CD14-positive monocyte (primary cell): ENCODE data around the gene NR1D1. TPM values are rescaled to one million over a fixed set of nuclear protein-coding genes. Genes with fewer than 3 reads are reported as not detected.

Experiments used
- DNase-seq, 3 donors: peaks; one replicate each; pipeline ENCODE4 v3.0.0-alpha.2; 2011 to 2022
- H2AFZ ChIP-seq: 2 replicates; pipeline ENCODE4 v1.6.0; 2012; ENCODE audit warnings: mild to moderate bottlenecking, low read depth, low read length, inconsistent platforms; ENCODE audit not compliant: insufficient read depth, poor library complexity, severe bottlenecking
- H3K27ac ChIP-seq, 2 donors: 1 replicate in 1 of 2; 2 replicates in 1 of 2; pipeline ENCODE4 v1.5.1; 2012 to 2013; ENCODE audit warnings: low read length in 2 of 2, control low read depth in 1 of 2, inconsistent platforms in 1 of 2, low read depth in 1 of 2, mild to moderate bottlenecking in 1 of 2
- H3K27me3 ChIP-seq, 2 donors: one replicate each; pipeline versions ENCODE4 v1.6.0 to v1.6.1; 2011 to 2013; ENCODE audit warnings: low read length in 2 of 2; ENCODE audit not compliant: control insufficient read depth in 2 of 2, insufficient read depth in 2 of 2
- H3K36me3 ChIP-seq, 2 donors: replicated peaks in 1 of 2; 1 replicate in 1 of 2; 2 replicates in 1 of 2; pipeline versions ENCODE4 v1.5.1 to v1.6.1; 2012 to 2013; ENCODE audit warnings: low read length in 2 of 2, control low read depth in 1 of 2, inconsistent platforms in 1 of 2, mild to moderate bottlenecking in 1 of 2; ENCODE audit not compliant: insufficient read depth in 2 of 2, control insufficient read depth in 1 of 2
- H3K4me1 ChIP-seq, 2 donors: 1 replicate in 1 of 2; 2 replicates in 1 of 2; pipeline versions ENCODE4 v1.5.1 to v1.6.1; 2012 to 2013; ENCODE audit warnings: low read length in 2 of 2, control low read depth in 1 of 2, inconsistent platforms in 1 of 2, mild to moderate bottlenecking in 1 of 2, moderate library complexity in 1 of 2; ENCODE audit not compliant: insufficient read depth in 2 of 2, control insufficient read depth in 1 of 2
- H3K4me2 ChIP-seq: replicated peaks from 2 replicates; pipeline ENCODE3; 2012; ENCODE audit warnings: low read length, moderate library complexity, mild to moderate bottlenecking; ENCODE audit not compliant: poor library complexity, severe bottlenecking; ENCODE audit errors: extremely low read depth
- H3K4me3 ChIP-seq, 3 experiments: fragments of 200-600 bp in 1 of 3; sonication (generic) in 1 of 3; replicated peaks in 1 of 3; 1 replicate in 2 of 3; 2 replicates in 1 of 3; pipeline ENCODE4 v1.5.1; 2011 to 2013; ENCODE audit warnings: low read length in 3 of 3, mild to moderate bottlenecking in 3 of 3, control low read depth in 2 of 3, low read depth in 2 of 3, inconsistent platforms in 1 of 3, moderate library complexity in 1 of 3
- H3K79me2 ChIP-seq: 2 replicates; pipeline ENCODE4 v1.6.0; 2012; ENCODE audit warnings: mild to moderate bottlenecking, control low read depth, inconsistent platforms, low read length, moderate library complexity; ENCODE audit not compliant: insufficient read depth
- H3K9ac ChIP-seq: 2 replicates; pipeline ENCODE4 v1.6.0; 2017; ENCODE audit warnings: low read length, mild to moderate bottlenecking; ENCODE audit not compliant: insufficient read depth, poor library complexity, severe bottlenecking
- H3K9me3 ChIP-seq, 2 donors: replicated peaks in 1 of 2; 1 replicate in 1 of 2; 2 replicates in 1 of 2; pipeline versions ENCODE4 v1.5.1 to v1.6.1; 2012 to 2013; ENCODE audit warnings: low read length in 2 of 2, control low read depth in 1 of 2; ENCODE audit not compliant: control insufficient read depth in 1 of 2, insufficient read depth in 1 of 2
- H4K20me1 ChIP-seq: 2 replicates; pipeline ENCODE4 v1.6.0; 2012; ENCODE audit warnings: mild to moderate bottlenecking, low read length, control low read depth, moderate library complexity; ENCODE audit not compliant: insufficient read depth
- H3K27ac Mint-ChIP-seq, 7 donors: one replicate each; pipeline ENCODE4 v1.8.0; 2020; ENCODE audit warnings: mild to moderate bottlenecking in 7 of 7, mixed read lengths in 7 of 7, moderate library complexity in 6 of 7, inconsistent platforms in 2 of 7
- H3K27me3 Mint-ChIP-seq, 3 donors: one replicate each; pipeline ENCODE4 v1.8.0; 2021 to 2022; ENCODE audit warnings: low read depth in 3 of 3, mild to moderate bottlenecking in 3 of 3, mixed read lengths in 3 of 3, moderate library complexity in 3 of 3, inconsistent platforms in 1 of 3
- H3K36me3 Mint-ChIP-seq, 2 donors: one replicate each; pipeline ENCODE4 v1.8.0; 2020; ENCODE audit warnings: mixed read lengths in 2 of 2, inconsistent platforms in 1 of 2, mild to moderate bottlenecking in 1 of 2
- H3K4me1 Mint-ChIP-seq: one replicate; pipeline ENCODE4 v1.8.0; 2020; ENCODE audit warnings: mild to moderate bottlenecking, mixed read lengths
- H3K4me3 Mint-ChIP-seq, 2 donors: one replicate each; pipeline ENCODE4 v1.8.0; 2020; ENCODE audit warnings: mild to moderate bottlenecking in 2 of 2, mixed read lengths in 2 of 2, moderate library complexity in 1 of 2
- H3K9me3 Mint-ChIP-seq, 7 donors: one replicate each; pipeline ENCODE4 v1.8.0; 2020 to 2022; ENCODE audit warnings: mixed read lengths in 7 of 7, mild to moderate bottlenecking in 6 of 7, moderate library complexity in 6 of 7, inconsistent platforms in 2 of 7
- WGBS: methylation state at CpG from one replicate; pipeline ENCODE4 v1.1.5; 2013; ENCODE audit warnings: missing lambda C conversion rate; ENCODE audit not compliant: insufficient coverage; 5-methylcytosine and 5-hydroxymethylcytosine counted together
- intact Hi-C, 2 donors: fragments of 100-400 bp; cut with micrococcal nuclease; formaldehyde crosslinking; loops; one replicate each; pipeline versions ENCODE4 v1.15.0 to v1.15.1; 2023
- polyA plus RNA-seq, 3 donors: library from polyadenylated mRNA; depleted of rRNA in 1 of 3; unstranded in 2 of 3; stranded (reverse) in 1 of 3; fragments of 300-500 nt in 2 of 3; fragments of >200 nt in 1 of 3; fragmentation: Illumina TruSeq in 2 of 3; gene quantifications; 1 replicate in 2 of 3; 2 replicates in 1 of 3; pipeline ENCODE4 v1.2.3, GENCODE V29; 2012 to 2021
- TF ChIP-seq, protein P1 (sequence below): fragments of 200-600 bp; IDR thresholded peaks from one replicate; pipeline ENCODE4 v1.8.0; 2022; ENCODE audit warnings: antibody characterized with exemption, mild to moderate bottlenecking

Gene NR1D1
- polyA plus RNA-seq, 3 donors = 0.28 to 4.9 (median 0.31) TPM

DNA sequence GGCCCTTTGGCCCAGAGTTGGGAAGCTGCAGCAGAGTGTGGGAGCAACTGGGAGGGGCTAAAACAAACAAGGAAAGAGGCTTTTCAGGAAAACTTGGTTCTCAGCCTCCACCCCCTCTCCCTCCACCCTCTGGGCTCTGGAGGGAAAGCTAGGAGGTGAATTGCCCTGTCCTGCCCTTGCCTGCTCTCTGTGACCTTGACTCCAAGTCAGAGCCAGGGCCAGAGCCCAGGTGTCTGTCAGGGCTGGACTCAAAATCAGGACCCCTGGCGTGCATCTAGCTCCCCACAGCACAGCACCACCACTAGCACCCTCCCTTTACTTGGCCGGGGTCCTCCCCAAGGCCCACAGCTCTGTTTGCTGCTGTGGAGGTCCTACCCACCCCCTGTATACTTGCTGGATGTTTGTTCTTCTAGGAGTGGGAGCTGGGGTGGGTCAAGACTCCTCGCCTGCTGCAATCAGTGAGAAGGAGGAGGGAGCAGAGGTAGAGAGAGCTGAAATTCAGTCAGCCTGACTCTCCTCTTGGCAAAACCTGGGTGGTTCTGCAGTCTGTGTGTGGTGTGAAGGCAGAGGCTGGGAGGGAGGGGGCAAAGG is 2.8 kb upstream of the NR1D1 start:
- Mint-ChIP-seq H3K27ac (peak overlapping the region in 2 of 7 donors; percentile 42 to 53), H3K4me3 (no peak overlapping the region), H3K27me3 (peaks cover 0 to 12% (median 0%) of the 10 kb centered on the region in 3 donors), H3K4me1 (peaks cover 78% of the 10 kb centered on the region), H3K9me3 (peaks cover 0 to 5% (median 0%) of the 10 kb centered on the region in 7 donors), H3K36me3 (peaks cover 0 to 2% of the 10 kb centered on the region in 2 donors)
- no peak overlapping the region for H3K4me2 ChIP-seq
- H3K27me3 ChIP-seq = no peaks in the 10 kb centered on the region
- H4K20me1 ChIP-seq = peaks cover 8% of the 10 kb centered on the region
- TF ChIP-seq, protein P1, sequence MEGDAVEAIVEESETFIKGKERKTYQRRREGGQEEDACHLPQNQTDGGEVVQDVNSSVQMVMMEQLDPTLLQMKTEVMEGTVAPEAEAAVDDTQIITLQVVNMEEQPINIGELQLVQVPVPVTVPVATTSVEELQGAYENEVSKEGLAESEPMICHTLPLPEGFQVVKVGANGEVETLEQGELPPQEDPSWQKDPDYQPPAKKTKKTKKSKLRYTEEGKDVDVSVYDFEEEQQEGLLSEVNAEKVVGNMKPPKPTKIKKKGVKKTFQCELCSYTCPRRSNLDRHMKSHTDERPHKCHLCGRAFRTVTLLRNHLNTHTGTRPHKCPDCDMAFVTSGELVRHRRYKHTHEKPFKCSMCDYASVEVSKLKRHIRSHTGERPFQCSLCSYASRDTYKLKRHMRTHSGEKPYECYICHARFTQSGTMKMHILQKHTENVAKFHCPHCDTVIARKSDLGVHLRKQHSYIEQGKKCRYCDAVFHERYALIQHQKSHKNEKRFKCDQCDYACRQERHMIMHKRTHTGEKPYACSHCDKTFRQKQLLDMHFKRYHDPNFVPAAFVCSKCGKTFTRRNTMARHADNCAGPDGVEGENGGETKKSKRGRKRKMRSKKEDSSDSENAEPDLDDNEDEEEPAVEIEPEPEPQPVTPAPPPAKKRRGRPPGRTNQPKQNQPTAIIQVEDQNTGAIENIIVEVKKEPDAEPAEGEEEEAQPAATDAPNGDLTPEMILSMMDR = no peak
- no peaks in the 10 kb centered on the region for H3K36me3 ChIP-seq
- H3K79me2 ChIP-seq = no peaks in the 10 kb centered on the region
- intact Hi-C loops = no loop called here
- WGBS = 82% methylated on average over 2 of the region's 3 CpGs
- no peak for DNase-seq
- H3K9ac ChIP-seq = no peak overlapping the region
- no peak overlapping the region for H3K4me3 ChIP-seq
- H3K27ac ChIP-seq = no peak overlapping the region
- peaks cover 65% of the 10 kb centered on the region in 2 donors for H3K4me1 ChIP-seq
- no peaks in the 10 kb centered on the region for H3K9me3 ChIP-seq
- no peak overlapping the region for H2AFZ ChIP-seq

DNA sequence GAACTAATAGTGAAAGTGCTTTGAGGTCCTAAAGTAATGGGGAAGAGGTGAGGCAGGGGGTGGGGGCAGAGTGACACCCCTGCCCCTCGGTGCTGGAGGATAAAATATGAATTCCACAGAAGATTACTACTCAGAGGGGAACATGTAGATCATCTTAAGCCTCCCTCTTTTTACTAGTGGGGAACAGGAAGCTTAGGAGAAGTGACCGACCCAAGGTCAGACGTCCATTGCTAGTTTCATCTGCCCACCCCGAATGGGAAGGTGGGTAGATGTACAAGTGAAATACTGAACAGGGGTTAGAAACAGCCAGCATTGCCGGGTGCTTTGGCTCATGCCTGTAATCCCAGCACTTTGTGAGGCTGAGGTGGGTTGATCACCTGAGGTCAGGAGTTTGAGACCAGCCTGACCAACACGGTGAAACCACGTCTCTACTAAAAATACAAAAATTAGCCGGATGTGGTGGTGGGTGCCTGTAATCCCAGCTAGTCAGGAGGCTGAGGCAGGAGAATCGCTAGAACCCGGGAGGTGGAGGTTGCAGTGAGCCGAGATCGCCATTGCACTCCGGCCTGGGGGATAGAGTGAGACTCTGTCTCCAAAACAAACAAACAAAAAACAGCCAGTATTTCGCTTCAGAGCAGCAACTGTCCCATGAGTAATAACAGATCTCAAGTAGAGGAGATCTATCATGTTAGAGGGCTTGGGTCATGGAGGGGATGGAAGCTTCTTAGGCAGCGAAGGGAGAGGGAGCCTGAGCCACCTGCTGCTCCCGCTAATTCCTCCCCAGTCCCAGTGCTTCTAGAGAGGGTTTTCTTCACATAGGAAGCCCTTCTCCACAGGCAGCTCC is 1.2 kb upstream of the NR1D1 start:
- Histone ChIP-seq H4K20me1 (peaks cover 8% of the 10 kb centered on the region), H3K27ac (peak overlapping the region; percentile 78 to 98), H3K36me3 (no peaks in the 10 kb centered on the region), H3K4me3 (peak overlapping the region in 1 of 3 experiments; percentile 78), H3K79me2 (no peaks in the 10 kb centered on the region), H3K4me2 (peak overlapping the region; percentile 85), H3K9ac (no peak overlapping the region), H3K27me3 (no peaks in the 10 kb centered on the region), H2AFZ (no peak overlapping the region), H3K9me3 (no peaks in the 10 kb centered on the region), H3K4me1 (peaks cover 65% of the 10 kb centered on the region in 2 donors)
- TF ChIP-seq, protein P1 = no peak
- 73% methylated on average over 3 of the region's 16 CpGs for WGBS
- DNase-seq = no peak
- Mint-ChIP-seq H3K4me3 (peak overlapping the region; percentile 87 to 95), H3K27me3 (peaks cover 0 to 7% (median 0%) of the 10 kb centered on the region in 3 donors), H3K36me3 (peaks cover 8 to 11% of the 10 kb centered on the region in 2 donors), H3K27ac (peak overlapping the region; percentile 96 to 99 (median 98)), H3K9me3 (peaks cover 0 to 5% (median 0%) of the 10 kb centered on the region in 7 donors), H3K4me1 (peaks cover 78% of the 10 kb centered on the region)
- intact Hi-C loops = no loop called here
